ENCODE data around the gene ITPKC. TPM values are rescaled to one million over a fixed set of nuclear protein-coding genes. Genes with fewer than 3 reads are reported as not detected.

The ITPKC gene
- total and polyA plus RNA-seq, 12 donors = 6.2 to 17.3 (median 9.4) TPM

DNA sequence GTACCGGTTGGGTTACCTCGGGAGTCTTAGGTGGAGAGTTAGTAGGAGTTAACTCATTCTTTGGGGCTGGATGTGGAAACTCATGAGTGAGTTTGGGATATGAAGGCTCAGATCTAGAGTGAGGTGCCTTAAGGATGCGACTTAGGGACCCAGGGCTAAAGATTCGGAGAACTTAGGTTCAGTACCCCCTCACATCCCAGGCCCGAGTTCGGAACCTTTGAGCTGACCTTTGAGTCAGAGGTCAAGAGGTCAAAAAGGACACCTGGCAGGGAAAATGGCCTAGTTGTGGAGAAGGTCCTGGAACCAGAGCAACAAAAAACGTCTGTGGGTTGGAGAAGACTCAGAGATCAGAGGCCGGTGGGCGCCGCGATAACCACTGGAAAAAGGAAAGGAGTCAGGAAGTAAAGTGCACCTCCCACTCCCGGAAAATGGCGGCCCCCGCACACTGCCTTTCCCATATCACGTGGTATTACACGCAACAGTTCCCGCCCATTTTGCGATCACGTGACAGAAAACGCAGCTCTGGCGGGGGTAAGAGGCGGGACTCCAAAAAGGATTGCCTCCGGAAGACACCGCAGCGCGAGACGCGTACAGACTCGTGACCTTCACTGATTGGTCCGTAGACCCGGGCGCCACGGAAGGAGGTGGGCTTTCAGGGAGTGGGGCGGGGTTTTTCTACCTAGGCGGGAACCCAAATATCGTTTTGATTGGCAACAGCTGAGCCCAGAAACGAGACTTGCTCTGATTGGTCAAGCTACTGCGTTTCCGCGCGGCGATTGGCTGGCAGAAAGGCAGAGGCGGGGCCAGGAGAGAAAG, 33.4 kb downstream of the ITPKC start, which contains the start of gene ACTMAP:
Gene ACTMAP (minus strand): TSS at position 420 of the 816 bp plus-strand sequence. CDS start 674 bp downstream, outside the sequence.
- Histone ChIP-seq H3K4me1 (peaks cover 15 to 66% (median 47%) of the 10 kb centered on the region in 9 donors), H3K4me3 (peak within 1 kb of the TSS; percentile 56 to 92 (median 79)), H3K36me3 (peaks cover 0 to 14% (median 0%) of the 10 kb centered on the region in 9 donors), H3K27me3 (no peaks in the 10 kb centered on the region), H3K27ac (peak within 1 kb of the TSS; percentile 92 to 99 (median 95)), H3K9me3 (no peaks in the 10 kb centered on the region)
- DNase-seq = peak; percentile 98 to 100
- intact Hi-C loops (cut with DNase I) = loop anchor here in 7 of 10 donors (1.0 to 5.0 kb wide), 9 partner anchors 33 to 87 kb away; partner anchors contain the start of genes COQ8B (in 6 of the 7), ITPKC (in 5 of the 7) and EGLN2 (in 3 of the 7)
- WGBS, 2 donors = 0 to 1% methylated on average over 43 of the region's 43 CpGs
- TF ChIP-seq, protein P1, sequence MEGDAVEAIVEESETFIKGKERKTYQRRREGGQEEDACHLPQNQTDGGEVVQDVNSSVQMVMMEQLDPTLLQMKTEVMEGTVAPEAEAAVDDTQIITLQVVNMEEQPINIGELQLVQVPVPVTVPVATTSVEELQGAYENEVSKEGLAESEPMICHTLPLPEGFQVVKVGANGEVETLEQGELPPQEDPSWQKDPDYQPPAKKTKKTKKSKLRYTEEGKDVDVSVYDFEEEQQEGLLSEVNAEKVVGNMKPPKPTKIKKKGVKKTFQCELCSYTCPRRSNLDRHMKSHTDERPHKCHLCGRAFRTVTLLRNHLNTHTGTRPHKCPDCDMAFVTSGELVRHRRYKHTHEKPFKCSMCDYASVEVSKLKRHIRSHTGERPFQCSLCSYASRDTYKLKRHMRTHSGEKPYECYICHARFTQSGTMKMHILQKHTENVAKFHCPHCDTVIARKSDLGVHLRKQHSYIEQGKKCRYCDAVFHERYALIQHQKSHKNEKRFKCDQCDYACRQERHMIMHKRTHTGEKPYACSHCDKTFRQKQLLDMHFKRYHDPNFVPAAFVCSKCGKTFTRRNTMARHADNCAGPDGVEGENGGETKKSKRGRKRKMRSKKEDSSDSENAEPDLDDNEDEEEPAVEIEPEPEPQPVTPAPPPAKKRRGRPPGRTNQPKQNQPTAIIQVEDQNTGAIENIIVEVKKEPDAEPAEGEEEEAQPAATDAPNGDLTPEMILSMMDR (IDR thresholded peaks at IDR 0.05) = no peak
- peak; percentile 95 to 98 (median 97) for ATAC-seq

DNA sequence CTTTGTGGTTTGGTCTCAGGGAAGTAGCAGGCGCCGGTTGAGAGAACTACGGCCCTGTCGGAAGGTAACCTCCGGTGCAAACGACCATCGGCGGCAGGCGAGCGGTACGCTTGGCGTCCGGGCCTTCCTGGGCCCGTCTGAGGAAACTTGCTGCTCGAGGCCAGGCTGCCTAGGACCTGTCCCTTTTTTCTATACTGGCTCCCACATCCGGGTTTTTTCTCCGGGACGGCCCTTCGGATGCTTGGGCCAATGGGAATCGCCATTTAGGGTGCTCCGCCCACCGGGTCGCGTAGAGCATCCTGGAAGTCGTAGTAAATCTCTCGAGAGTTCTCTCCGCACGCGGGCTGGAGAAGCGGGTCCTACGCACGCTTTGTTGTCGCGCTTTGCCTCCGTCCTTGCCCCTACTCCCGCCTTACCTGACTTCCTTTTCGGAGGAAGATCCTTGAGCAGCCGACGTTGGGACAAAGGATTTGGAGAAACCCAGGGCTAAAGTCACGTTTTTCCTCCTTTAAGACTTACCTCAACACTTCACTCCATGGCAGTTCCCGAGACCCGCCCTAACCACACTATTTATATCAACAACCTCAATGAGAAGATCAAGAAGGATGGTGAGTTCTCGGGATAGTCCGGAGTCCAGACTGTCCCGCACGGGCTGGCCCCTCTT, 34.1 kb downstream of the ITPKC start, which contains the start of gene SNRPA:
Gene SNRPA (plus strand): TSS at position 330 of the 664 bp plus-strand sequence. CDS start 206 bp downstream, at position 536.
- intact Hi-C loops (cut with DNase I) = loop anchor here in 7 of 10 donors (1.0 to 5.0 kb wide), 9 partner anchors 34 to 88 kb away; partner anchors contain the start of genes COQ8B (in 6 of the 7), ITPKC (in 5 of the 7) and EGLN2 (in 3 of the 7)
- Histone ChIP-seq H3K9me3 (no peaks in the 10 kb centered on the region), H3K27ac (peak within 1 kb of the TSS; percentile 92 to 99 (median 95)), H3K36me3 (peaks cover 0 to 22% (median 4%) of the 10 kb centered on the region in 9 donors), H3K4me3 (peak within 1 kb of the TSS; percentile 56 to 92 (median 79)), H3K4me1 (peaks cover 13 to 69% (median 54%) of the 10 kb centered on the region in 9 donors), H3K27me3 (no peaks in the 10 kb centered on the region)
- TF ChIP-seq, protein P1 (IDR thresholded peaks at IDR 0.05) = no peak
- ATAC-seq = peak; percentile 83 to 93 (median 90)
- 0 to 1% methylated on average over 46 of the region's 46 CpGs for WGBS, 2 donors
- DNase-seq = peak; percentile 93 to 98

DNA sequence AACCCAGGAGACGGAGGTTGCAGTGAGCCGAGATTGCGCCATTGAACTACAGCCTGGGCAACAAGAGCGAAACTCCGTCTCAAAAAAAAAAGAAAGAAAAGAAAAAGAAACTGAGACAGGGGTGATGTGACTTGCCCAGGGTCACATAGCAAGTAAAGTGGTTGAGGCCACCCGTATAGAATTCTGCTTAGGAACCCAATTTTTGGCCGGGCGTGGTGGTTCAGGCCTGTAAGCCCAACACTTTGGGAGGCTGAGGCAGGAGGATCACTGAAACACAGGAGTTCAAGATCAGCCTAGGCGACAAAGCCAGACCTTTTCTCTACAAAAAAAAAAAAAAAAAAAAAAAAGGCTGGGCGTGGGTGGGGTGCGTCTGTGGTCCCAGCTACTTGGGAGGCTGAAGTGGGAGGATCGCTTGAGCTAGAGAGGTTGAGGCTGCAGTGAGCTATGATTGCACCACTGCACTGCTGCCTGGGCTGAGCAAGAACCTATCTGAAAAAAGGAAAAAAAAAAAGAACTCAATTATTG, 35.4 kb downstream of the ITPKC start:
- TF ChIP-seq, protein P1 (IDR thresholded peaks at IDR 0.05) = no peak
- ATAC-seq (no peak), DNase-seq (no peak)
- no peaks in the 10 kb centered on the region for H3K27me3 ChIP-seq
- peaks cover 0 to 34% (median 4%) of the 10 kb centered on the region in 9 donors for H3K36me3 ChIP-seq
- H3K27ac ChIP-seq = peak overlapping the region in 5 of 10 donors; percentile 90 to 99 (median 91)
- no peaks in the 10 kb centered on the region for H3K9me3 ChIP-seq
- intact Hi-C loops (cut with DNase I) = loop anchor here in 3 of 10 donors (5.0 kb wide), 3 partner anchors 35 to 50 kb away; partner anchors contain the start of genes COQ8B (in 1 of the 3), EGLN2 (in 1 of the 3) and ITPKC (in 1 of the 3)
- WGBS, 2 donors = 85 to 87% methylated on average over 11 to 12 of the region's 12 CpGs
- peak overlapping the region in 9 of 10 donors; percentile 56 to 92 (median 78) for H3K4me3 ChIP-seq
- peaks cover 13 to 80% (median 58%) of the 10 kb centered on the region in 9 donors for H3K4me1 ChIP-seq
